ENCODE data around the gene ADGRB3. TPM values are rescaled to one million over a fixed set of nuclear protein-coding genes. Genes with fewer than 3 reads are reported as not detected.
"Not testable (repeated sequence)": the region's sequence is repeated elsewhere in the genome, so short reads cannot be mapped to it uniquely, and the experiment has no call there.

ADGRB3 gene
- total RNA-seq, 1 donor from 2014 or later: not detected

- FAIRE-seq (no peak), DNase-seq (ENCODE audit: low read depth) (no peak)
- no peak overlapping the region for H3K4me3 ChIP-seq (ENCODE audit: low read depth, low read length)
- TF ChIP-seq CTCF (IDR thresholded peaks at IDR 0.05; ENCODE audit: insufficient read depth, low read length, severe bottlenecking): no peak
- H3K27me3 ChIP-seq (ENCODE audit: control insufficient read depth, insufficient read depth, low read length): no peaks in the 10 kb centered on the region
- no peaks in the 10 kb centered on the region for H3K36me3 ChIP-seq (ENCODE audit: control insufficient read depth, insufficient read depth, low read length)
These were observed 106.7 kb downstream of the ADGRB3 start for GRCh38 chr6:68741501-68742386.

- Histone ChIP-seq H3K4me3 (ENCODE audit: low read depth, low read length) (no peak overlapping the region), H3K27me3 (ENCODE audit: control insufficient read depth, insufficient read depth, low read length) (no peaks in the 10 kb centered on the region), H3K36me3 (ENCODE audit: control insufficient read depth, insufficient read depth, low read length) (no peaks in the 10 kb centered on the region)
- DNase-seq (ENCODE audit: low read depth) (no peak), FAIRE-seq (no peak)
- TF ChIP-seq CTCF (IDR thresholded peaks at IDR 0.05; ENCODE audit: insufficient read depth, low read length, severe bottlenecking): no peak
These were observed 108.0 kb downstream of the ADGRB3 start for GRCh38 chr6:68743099-68743498.

- not testable (repeated sequence) for H3K36me3 ChIP-seq (ENCODE audit: control insufficient read depth, insufficient read depth, low read length); H3K27me3 ChIP-seq (ENCODE audit: control insufficient read depth, insufficient read depth, low read length); H3K4me3 ChIP-seq (ENCODE audit: low read depth, low read length); DNase-seq (ENCODE audit: low read depth); FAIRE-seq
These were observed 109.3 kb downstream of the ADGRB3 start for GRCh38 chr6:68744376-68744775.

GRCh38 chr6:68746376-68746775 is 111.3 kb downstream of the ADGRB3 start:
- FAIRE-seq: no peak
- Histone ChIP-seq H3K4me3 (ENCODE audit: low read depth, low read length) (no peak overlapping the region), H3K27me3 (ENCODE audit: control insufficient read depth, insufficient read depth, low read length) (no peaks in the 10 kb centered on the region), H3K36me3 (ENCODE audit: control insufficient read depth, insufficient read depth, low read length) (no peaks in the 10 kb centered on the region)
- no peak for DNase-seq (ENCODE audit: low read depth)
- TF ChIP-seq CTCF (IDR thresholded peaks at IDR 0.05; ENCODE audit: insufficient read depth, low read length, severe bottlenecking): no peak

- Histone ChIP-seq H3K36me3 (ENCODE audit: control insufficient read depth, insufficient read depth, low read length) (no peaks in the 10 kb centered on the region), H3K4me3 (ENCODE audit: low read depth, low read length) (no peak overlapping the region), H3K27me3 (ENCODE audit: control insufficient read depth, insufficient read depth, low read length) (no peaks in the 10 kb centered on the region)
- DNase-seq (ENCODE audit: low read depth) (peak; percentile 6), FAIRE-seq (no peak)
- no peak for TF ChIP-seq CTCF (IDR thresholded peaks at IDR 0.05; ENCODE audit: insufficient read depth, low read length, severe bottlenecking)
These were observed 112.2 kb downstream of the ADGRB3 start for GRCh38 chr6:68747110-68747790.

GRCh38 chr6:68747832-68748231 is 112.8 kb downstream of the ADGRB3 start:
- H3K36me3 ChIP-seq (ENCODE audit: control insufficient read depth, insufficient read depth, low read length); FAIRE-seq; DNase-seq (ENCODE audit: low read depth); H3K27me3 ChIP-seq (ENCODE audit: control insufficient read depth, insufficient read depth, low read length); H3K4me3 ChIP-seq (ENCODE audit: low read depth, low read length): not testable (repeated sequence)

Data from bronchial epithelial cell (primary cell).